GM04504 (cell line): ENCODE data around the gene MEIOC.
A peak's percentile ranks its signal among the peaks of the same experiment; 100 is the strongest.
"Not testable (repeated sequence)": the region's sequence is repeated elsewhere in the genome, so short reads cannot be mapped to it uniquely, and the experiment has no call there.

Source experiments
- DNase-seq: peaks from one replicate; pipeline ENCODE4 v3.0.0-alpha.2; 2012; ENCODE audit warnings: low read depth

Gene MEIOC

GRCh38 chr17:44648963-44649362, 7.3 kb upstream of the MEIOC start:
- no peak for DNase-seq

DNA sequence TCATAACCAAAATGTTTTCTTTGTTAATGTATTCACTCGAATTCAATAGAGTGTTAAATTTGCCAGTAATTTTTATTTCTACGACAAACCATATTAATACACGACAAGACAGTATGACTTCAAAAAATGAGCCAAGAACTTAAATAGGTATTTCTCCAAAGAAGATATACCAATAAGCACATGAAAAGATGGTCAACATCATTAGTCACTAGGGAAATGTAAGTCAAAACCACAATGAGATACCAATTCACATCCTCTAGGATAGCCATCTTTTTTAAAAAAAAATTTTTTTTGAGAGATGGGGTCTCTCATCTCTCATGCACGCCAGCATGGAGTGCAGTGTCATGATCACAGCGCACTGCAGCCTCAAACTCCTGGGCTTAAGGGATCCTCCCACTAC, 5.0 kb upstream of the MEIOC start:
- no peak for DNase-seq

DNA sequence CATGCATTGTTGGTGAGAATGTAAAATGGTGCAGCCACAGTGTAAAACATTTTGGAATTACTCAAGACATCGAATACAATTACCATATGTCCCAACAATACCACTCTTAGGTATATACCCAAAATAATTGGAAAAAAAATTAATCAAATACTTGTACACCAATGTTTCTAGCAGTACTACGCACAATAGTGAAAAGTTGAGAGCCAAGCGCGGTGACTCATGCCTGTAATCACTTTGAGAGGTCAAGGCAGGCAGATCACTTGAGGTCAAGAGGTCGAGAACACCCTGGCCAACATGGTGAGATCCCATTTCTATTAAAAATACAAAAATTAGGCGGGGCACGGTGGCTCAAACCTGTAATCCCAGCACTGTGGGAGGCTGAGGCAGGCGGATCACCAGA, 3.5 kb upstream of the MEIOC start:
- no peak for DNase-seq

GRCh38 chr17:44653384-44653783, 2.9 kb upstream of the MEIOC start:
- DNase-seq = no peak

- no peak for DNase-seq
Observed at GRCh38 chr17:44653954-44654353, 2.3 kb upstream of the MEIOC start.

DNA sequence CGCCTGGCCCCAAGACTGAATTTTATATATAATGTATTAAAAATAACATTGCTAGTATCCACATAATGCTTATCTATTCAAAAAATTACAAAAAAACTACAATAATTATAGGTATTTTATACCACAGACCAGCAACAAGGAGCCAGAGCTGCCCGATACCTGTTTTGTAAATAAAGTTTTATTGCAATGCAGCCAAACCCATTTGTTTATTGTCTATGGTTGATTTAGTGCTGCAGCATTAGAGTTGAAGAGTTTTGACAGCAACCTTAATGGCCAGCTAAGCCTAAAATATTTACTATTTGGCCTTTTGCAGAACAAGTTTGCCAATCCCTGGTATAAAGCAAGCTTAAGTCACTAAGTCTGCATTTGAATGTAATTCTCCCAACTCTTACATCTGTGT, 5.6 kb downstream of the MEIOC start:
- DNase-seq = no peak

GRCh38 chr17:44663095-44663494, 6.8 kb downstream of the MEIOC start:
- no peak for DNase-seq

GRCh38 chr17:44664867-44665266, 8.6 kb downstream of the MEIOC start:
- DNase-seq = no peak

DNA sequence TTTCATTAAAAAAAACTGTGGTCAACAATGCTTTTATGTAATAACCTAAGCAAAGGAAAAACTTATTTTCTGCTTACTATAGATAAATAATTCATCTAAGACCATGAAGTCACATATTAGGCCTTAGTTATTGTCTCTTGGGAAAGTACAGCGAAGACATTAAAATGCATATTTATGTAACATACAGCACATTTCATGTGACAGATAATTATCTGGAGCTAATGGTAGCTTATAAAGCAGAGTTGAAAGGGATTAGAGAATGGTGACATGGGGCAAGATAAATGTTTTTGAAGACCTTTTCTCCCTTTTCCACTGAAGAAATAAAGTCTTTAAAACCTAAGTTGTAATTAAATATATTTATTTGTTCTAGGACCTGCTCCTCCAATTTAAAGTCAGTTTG, 9.7 kb downstream of the MEIOC start:
- DNase-seq = no peak

DNA sequence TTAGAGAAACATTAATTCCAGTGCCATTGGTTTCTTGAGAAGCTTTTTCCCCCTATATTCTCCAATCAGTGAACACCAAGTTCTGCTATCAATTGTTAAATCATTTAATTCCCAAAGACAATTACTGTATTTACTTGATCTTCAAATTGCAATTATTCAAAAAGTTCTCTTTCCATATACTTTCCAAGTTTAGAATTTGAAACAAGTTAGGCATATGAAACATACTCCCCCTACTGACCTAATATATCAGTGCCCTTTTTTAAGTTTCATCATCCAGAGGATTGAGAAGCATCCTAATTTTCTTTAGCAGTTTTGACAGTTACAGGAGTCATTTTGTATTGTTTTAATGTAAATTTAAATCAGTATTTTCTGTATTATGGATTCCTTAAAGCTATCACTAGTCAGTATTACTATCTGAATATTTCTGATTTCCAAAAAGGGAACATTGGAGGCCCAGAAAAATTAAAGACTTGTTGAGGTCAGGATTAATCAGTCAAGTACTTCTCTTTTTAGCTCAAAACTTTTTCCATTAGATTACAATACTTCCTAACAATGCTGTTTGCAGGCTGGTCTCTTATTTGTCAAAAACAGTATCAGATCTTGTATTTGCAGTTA, 16.3 kb downstream of the MEIOC start:
- DNase-seq = no peak

DNA sequence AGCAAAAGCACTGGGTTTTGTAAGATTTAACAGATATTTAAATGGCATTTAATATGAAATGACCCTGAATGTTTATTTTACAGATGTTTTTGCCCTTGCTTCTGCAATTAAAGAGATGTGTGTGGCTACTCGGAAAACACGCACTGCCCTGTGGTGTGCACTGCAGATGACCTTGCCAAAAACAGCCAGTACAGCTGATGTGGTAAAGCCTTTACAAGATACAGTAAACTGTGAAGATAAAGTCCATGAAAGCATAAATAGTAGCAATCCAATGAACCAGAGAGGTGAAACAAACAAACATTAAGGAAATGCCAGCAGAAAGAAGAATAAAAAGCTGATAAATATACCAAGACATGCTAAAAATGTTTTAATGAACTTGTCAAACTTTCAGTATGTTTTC, 17.6 kb downstream of the MEIOC start:
- no peak for DNase-seq

- DNase-seq = no peak
Observed at GRCh38 chr17:44677136-44677535, 20.9 kb downstream of the MEIOC start.

DNA sequence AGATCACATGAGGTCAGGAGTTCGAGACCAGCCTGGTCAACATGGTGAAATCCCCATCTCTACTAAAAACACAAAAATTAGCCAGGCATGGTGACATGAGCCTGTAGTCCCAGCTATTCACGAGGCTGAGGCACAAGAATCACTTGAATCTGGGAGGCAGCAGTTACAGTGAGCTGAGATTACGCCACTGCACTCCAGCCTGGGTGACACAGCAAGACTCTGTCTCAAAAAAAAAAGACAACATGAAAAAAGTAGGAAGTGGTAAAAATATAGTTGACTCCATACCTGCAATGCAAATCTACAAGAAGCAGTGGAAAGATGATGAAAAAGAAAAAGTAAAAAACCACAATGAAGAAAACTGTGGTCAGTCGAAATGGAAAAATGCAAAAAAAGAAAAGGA, 27.0 kb downstream of the MEIOC start:
- not testable (repeated sequence) for DNase-seq

DNA sequence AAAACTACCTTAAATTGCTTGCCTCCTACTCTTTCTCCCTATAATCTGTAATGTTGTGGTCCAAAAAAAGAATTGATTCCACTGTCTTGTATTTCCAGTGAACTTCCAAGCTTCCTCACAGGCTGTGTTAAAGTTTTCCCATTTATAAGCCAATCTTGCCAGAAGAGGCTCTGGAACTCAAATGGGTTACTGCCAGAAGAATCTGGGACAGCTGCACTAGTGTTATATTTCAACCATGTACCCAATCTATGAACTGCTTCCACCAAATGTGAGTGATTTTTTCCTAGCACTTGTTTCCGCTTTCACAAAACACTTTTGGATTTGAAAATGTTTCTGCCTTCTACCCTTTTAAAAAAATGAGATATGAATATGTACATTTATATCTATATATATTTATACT, 31.5 kb downstream of the MEIOC start:
- no peak for DNase-seq

DNA sequence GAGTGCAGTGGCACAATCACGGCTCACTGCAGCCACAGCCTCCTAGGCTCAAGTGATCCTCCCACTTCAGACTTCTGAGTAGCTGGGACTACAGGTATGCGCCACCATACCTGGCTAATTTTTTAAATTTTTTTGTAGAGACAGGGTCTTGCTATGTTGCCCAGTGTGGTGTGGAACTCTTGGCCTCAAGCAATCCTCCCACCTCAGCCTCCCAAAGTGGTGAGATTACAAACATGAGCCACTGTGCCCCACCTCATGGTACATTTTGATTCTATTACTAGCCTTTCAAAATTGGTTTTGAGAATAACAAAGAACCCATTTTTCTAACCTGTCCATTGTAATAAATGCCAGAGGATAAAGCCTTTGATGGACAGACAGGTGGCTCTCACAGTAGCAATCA, 31.9 kb downstream of the MEIOC start:
- no peak for DNase-seq

GRCh38 chr17:44688675-44689476, 32.6 kb downstream of the MEIOC start:
- no peak for DNase-seq

GRCh38 chr17:44689477-44690217, 33.4 kb downstream of the MEIOC start, which contains the start of gene CCDC43:
TSS of gene CCDC43 (minus strand) at chr17:44689776. CDS start at chr17:44689753, 23 bp downstream.
- DNase-seq = peak; percentile 77

- not testable (repeated sequence) for DNase-seq
Observed at GRCh38 chr17:44690746-44691306, 34.6 kb downstream of the MEIOC start.

GRCh38 chr17:44693609-44694008, 37.3 kb downstream of the MEIOC start:
- DNase-seq = no peak

DNA sequence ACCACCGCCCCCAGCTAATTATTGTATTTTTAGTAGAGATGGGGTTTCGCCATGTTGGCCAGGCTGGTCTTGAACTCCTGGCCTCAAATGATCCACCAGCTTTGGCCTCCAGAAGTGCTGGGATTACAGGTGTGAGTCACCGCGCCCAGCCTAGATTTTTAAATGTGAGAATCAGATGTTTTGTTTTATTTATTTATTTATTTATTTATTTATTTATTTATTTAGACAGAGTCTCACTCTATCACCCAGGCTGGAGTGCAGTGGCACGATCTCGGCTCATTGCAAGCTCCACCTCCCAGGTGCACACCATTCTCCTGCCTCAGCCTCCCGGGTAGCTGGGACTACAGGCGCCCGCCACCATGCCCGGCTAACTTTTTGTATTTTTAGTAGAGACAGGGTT, 44.0 kb downstream of the MEIOC start:
- DNase-seq = not testable (repeated sequence)

- DNase-seq = no peak
Observed at GRCh38 chr17:44707755-44708400, 51.6 kb downstream of the MEIOC start.
